Urothelium cell line (cell line): ENCODE measurements around the gene OR5H14.
"Not testable (repeated sequence)": the region's sequence is repeated elsewhere in the genome, so short reads cannot be mapped to it uniquely, and the experiment has no call there.

Experiments
- DNase-seq: peaks from one replicate; pipeline ENCODE4 v3.0.0; 2011; ENCODE audit warnings: low spot score, mixed read lengths
- FAIRE-seq: peaks from 2 replicates; lab custom pipeline; 2011; peaks lifted over from hg19 to GRCh38; lab: Jason Lieb, UNC

Gene OR5H14

DNA sequence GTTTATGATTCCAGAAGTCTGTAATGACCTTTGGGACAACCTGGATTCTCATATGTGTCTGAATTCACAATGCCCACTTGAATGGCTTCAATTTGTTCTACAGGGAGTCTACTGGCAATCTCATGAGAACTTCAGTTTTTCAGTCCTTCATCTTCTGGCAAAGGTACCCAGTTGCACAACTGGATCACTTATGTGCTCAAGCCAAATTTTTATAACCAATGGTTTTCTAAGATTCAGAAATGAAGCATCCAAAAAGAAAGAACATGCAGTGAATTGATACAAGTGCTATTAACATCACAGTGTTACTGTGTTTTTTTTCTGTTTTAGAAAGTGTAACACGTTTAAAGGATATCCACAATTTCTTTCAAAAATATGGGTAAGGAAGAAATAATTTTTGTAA lies at the start of gene OR5H14:
OR5H14 (plus strand) TSS at position 301 of the 400 bp plus-strand sequence. CDS start 1,907 bp downstream, outside the sequence.
- FAIRE-seq (no peak), DNase-seq (no peak)

DNA sequence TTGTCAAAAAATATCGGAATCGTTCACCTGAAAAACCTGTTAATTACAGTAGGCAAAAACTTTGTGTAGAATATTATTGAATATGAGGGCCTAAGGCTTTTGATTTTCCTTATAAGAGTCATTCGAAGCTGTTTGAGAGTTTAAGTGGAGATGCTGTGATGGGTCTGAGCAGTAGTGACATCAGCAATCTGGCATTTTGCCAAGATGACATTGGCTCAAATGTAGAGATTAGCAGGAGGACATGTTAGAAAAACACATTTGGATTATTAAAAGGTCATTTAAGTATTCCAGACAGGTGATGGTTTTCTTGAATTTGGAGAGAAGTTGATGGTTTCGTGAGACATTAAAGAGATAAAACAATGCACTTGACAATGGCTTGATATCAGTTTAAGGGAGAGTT lies 47.4 kb upstream of the OR5H14 start:
- no peak for DNase-seq
- FAIRE-seq: no peak

DNA sequence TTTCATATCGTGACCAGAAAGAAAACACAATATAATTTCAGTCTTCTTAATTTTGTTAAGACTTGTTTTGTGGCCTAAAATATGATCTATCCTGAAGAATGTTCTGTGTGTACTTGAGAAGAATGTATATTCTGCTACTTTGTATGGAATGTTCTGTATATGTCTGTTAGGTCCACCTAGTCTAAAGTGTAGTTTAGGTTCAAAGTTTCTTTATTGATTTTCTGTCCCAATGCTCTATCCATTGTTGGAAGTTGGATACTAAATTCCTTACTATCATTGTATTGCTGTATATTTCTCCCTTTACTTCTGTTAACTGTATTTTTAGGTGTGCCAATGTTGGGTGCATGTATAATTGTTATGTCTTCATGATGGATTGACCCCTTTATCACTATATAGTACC lies 39.1 kb upstream of the OR5H14 start:
- FAIRE-seq (peak; percentile 17), DNase-seq (no peak)

DNA sequence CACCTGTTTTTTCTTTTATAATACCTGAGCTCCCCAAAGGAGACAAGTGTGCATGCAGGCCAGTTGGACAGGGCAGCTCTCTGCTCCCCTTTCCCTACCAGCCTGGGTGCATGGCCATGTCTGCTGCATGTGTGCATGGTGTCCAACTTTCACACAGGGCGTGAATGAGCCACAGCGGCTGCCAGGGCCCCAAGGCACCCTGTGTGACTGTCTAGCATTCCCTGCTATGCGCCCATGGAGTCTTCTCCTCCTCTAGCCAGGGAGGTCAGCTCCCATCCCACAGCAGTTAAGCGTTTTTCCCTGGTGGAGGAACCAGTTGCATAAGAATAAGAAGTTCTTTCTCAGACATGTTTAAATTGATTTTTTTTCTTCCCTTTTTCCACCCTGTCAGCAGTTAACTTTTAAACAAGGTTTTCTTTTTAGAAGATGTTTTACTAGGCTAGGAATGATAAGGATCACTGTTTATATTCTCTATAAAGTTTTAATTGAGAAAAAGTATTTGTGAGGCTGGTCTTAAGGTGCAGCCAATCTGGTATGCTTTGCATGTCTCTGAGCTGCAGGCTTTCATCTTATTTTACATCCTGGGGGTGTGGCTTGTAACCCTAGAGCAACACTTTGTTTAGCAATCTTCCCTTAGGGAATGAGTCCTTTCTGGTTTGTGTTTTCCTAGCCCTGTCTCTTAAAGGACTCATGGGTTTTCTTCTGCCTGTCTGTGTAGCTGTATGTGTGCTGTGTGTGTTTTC lies 37.3 kb upstream of the OR5H14 start:
- no peak for FAIRE-seq
- no peak for DNase-seq

DNA sequence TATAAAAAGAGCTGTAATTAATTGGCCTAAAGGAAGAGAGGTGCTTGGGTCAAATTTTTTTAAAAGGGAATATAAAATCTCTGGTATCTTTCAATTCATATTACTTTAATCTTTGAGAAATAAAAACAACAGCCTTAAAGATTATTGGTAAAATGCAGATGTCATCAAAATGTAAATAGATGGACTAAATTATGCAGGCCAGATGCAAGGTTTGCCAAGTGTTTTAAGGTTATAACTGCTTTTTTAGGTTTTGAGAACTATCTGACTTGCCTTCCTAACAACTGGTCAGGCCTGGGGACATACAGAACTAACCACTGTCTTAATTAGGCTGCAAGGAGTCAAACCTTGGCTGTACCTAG lies 36.8 kb upstream of the OR5H14 start:
- DNase-seq (no peak), FAIRE-seq (no peak)

DNA sequence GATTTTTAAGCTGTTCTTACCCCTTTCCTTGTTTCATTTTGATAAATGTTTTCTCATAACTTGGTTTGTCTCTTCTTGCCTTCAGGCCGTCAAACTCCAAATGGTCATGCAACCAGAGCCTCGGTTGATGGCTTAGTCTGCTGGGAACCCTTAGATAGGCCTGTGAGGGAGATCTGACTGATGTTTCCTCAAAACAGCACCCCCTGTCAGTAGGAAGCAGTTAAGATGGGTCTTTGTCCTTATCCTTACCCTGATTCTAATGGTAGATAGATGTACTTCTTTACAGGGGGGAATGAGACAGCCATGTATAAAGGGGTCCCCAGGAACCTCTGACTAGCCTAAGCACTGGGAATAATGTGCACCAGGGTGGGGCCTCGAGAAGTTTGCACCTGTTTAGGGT lies 33.0 kb upstream of the OR5H14 start:
- no peak for FAIRE-seq
- no peak for DNase-seq

DNA sequence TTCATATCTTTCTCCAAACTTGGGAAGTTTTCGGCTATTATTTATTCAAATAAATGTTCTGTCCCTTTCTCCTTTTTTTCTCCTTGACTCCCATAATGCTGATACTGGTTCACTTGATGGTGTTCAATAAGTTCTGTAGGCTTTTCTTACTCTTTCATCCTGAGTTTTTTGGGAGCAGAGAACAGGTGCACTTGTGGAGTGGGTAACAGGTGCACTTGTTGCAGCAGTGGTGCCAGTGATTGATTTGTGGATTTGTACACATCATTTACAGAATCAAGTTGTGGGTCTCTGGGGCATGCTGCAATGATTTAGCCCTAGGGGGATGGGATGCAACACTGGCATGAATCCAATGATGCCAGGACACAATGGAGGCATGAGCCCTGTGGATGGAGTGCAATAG lies 31.6 kb upstream of the OR5H14 start:
- DNase-seq (no peak), FAIRE-seq (no peak)

DNA sequence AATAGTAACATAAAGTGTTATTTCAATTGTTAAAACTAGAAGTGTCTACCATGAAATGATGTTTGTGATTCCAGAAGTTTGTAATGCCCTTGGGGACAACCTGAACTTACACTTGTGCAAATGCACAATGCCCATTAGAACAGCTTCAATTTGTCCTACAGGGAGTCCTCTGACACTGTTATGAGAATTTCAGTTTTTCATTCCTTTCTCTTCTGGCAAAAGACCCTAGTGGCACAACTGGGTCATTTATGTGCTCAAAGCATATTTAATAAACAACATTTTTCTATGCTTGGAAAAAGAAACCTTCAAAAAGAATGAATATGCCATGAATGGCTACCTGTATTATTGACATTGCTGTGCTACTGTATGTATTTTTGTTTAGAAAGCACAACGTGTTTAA lies 16.9 kb upstream of the OR5H14 start, which contains the start of gene OR5H1:
OR5H1 (plus strand) TSS at position 301 of the 400 bp plus-strand sequence. CDS start 1,977 bp downstream, outside the sequence.
- DNase-seq: no peak
- no peak for FAIRE-seq

DNA sequence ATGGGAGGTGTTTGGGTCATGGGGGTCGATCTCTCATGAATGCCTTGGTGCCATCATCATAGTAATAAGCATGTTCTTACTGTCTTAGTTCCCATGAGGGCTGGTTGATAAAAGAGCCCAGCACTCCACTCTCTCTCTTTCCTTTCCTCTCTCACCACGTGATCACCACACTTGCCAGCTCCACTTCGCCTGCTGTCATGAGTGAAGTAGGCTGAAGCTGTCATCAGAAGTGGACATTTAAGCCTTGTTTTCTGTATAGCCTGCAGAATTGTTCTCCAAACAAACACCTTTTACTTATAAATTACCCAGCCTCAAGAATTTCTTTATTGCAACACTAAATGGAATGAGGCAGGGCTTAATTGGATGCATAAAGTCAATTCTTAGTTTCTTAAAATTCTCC lies 10.6 kb upstream of the OR5H14 start:
- DNase-seq (no peak), FAIRE-seq (no peak)

DNA sequence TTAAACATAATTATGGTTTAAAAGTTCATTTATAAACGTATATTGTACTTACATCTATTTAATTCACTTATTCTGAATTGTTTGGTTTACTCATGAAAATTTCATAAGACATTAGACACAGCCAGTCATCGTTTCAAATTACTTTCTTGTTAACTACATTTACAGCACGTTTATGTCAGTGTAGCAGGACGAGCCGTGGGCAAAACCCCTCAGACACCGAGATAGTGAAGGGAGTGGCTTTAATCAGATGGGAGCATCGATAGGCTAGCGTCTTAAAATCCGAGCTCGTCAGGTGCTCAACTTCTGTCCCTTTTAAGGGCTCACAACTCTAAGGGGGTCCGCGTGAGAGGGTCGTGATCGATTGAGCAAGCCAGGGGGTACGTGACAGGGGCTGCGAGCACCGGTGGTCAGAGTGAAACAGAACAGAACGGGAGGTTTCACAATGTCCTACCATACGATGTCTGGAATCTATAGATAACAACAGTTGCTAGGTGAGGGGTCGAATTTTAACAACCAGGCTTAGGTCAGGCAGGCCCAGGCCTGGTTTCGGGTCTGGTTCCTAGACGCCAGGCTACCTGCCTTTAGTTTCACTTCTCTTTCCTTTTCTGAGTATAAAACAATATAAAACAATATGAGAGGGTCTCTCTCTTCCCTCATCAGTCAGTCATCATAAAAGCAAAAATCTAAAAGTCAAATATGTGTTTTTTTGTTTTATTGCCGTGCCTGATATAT lies 9.3 kb upstream of the OR5H14 start:
- not testable (repeated sequence) for FAIRE-seq, DNase-seq

DNA sequence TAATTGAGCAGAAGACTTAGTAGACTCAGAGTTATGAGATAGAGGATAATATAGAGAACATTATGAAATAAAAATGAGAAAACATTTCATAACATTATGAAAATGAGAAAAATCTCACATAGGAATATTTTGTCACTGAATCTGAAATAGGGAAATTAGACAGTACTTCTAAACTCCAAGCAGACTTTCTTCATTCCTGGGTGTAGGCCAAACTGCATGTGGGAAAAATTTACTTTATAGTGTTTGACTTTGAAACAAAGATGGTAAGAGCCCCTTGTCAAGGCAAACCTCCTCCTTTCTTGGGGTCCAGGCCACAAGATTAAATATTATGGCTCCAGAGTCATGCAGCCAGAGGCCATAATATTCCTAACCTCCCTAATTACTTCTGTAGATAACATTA lies 6.7 kb upstream of the OR5H14 start:
- DNase-seq: no peak
- no peak for FAIRE-seq

DNA sequence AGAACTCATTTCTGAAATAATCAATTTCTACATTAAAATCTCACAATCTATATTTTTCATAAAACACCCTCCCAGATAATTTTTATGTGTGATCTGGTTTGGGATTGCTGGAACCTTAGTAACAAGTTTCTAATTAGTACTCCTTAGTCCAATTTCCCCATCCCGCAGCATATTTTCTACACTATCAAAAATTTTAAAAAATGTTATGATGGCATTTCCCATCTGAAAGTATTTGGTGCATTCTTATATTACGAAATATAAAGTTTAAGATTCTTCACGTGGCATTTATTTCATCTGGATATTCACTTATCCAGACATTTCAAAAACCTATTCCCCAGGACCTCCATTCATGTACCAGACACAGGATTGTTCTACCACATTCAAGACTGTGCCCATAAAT lies 1.5 kb downstream of the OR5H14 start:
- DNase-seq: no peak
- no peak for FAIRE-seq

DNA sequence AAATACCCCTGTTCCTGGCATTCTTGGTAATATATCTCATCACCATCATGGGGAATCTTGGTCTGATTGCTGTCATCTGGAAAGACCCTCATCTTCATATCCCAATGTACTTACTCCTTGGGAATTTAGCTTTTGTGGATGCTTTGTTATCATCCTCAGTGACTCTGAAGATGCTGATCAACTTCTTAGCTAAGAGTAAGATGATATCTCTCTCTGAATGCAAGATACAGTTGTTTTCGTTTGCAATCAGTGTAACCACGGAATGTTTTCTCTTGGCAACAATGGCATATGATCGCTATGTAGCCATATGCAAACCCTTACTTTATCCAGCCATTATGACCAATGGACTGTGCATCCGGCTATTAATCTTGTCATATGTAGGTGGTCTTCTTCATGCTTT lies 2.2 kb downstream of the OR5H14 start:
- FAIRE-seq, DNase-seq: not testable (repeated sequence)

DNA sequence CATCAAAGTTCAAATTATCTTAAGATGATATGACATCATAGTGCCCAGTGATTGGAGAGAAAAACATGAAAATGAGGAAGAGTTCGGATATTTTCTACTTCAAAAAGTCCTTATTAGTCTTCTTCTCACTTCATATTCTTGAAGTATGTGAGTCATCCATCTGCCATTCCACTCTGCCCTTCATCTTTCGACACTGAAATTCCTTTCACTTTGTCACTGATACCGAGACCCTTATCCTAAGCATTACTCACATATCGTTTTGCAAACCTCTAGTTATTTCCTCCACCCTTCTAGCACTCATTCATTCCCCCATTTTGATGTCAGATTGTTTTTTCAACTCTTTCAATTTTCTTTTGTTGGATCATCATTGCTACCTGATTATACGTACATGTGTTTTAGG lies 4.0 kb downstream of the OR5H14 start:
- no peak for FAIRE-seq
- peak; percentile 35 for DNase-seq

DNA sequence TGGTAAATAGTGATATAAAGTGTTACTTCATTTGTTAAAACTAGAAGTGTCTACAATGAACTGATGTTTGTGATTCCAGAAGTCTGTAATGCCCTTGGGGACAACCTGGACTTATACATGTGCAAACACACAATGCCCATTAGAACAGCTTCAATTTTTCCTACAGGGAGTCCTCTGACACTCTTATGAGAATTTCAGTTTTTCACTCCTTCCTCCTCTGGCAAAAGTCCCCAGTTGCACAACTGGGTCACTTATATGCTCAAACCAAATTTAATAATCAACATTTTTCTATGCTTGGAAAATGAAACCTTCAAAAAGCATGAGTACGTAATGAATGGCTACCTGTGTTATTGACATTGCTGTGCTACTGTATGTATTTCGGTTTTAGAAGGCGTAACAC lies 19.1 kb downstream of the OR5H14 start, which contains the start of gene OR5H15:
OR5H15 (plus strand) TSS at position 301 of the 400 bp plus-strand sequence. CDS start 2,004 bp downstream, outside the sequence.
- DNase-seq: no peak
- no peak for FAIRE-seq

DNA sequence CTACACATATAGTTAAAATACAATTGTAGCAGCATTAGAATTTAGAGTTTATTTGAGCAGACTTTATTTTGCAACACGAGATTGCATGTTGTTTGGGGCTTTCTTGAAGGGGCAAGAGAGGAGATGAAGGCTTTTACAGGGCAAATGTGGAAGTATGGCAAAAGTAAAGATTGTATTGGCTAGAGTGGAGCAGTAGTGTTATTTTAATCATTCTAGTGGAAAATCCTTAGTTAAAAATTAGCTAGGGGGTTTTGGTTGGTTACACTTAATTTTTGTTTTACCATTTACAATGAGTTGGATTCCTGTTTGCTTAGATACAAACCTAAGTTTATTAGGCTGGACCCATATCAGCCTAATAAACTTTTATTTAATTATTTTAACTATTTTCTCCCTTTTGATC lies 23.8 kb downstream of the OR5H14 start:
- FAIRE-seq: no peak
- no peak for DNase-seq

DNA sequence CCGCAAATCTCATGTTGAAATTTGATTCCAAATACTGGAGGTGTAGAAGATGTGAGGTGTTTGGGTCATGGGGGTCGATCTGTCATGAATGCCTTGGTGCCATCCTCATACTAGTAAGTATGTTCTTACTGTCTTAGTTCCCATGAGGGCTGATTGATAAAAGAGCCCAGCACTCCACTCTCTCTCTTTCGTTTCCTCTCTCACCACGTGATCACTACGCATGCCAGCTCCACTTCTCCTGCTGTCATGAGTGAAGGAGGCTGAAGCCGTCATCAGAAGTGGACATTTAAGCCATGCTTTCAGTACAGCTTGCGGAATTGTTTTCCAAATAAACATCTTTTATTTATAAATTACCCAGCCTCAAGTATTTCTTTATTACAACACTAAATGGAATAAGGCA lies 25.3 kb downstream of the OR5H14 start:
- FAIRE-seq (peak; percentile 13), DNase-seq (no peak)

DNA sequence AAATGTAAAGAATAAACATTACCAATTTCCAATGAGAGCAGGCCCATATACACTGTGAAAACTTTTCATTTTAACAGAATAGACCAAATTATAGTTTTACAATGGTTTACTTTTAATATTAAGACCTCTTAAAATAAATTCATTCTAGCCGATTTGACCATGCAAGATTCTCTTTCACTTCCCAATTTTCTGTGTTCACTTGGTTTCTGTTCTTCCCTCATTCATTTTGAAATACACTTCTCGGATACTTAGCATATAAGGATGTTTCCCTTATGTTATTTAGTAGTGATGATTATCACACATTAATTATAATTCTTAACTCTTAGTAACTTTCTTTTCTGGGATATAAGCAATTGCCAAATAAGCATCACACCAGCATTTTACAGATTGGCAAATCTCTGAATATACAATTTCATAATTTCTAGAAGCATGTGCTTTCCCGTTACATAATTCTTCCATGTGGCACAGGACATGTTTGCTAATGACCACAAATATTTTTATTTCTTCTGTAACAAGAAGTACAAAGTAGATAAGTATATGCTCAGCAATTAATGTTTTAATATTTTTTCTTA lies 33.1 kb downstream of the OR5H14 start:
- no peak for DNase-seq

DNA sequence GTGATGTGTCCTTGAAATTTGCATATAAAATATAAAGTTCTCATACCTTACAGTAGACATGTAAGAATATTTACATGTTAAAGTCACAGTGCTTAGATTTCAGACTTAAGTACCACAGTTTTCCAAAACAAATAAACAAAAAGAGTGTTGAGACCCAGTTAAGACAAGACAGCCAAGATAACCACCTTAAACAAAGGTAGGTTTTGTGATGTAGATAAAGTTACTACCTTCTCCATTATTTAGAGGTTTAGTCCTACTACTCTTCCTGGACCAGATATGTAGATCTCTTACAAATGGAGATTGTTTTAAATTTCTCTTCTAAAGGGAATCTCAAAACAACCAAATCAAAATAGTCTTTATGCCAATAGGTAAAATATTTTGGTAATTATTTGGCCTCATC lies 34.9 kb downstream of the OR5H14 start:
- FAIRE-seq (no peak), DNase-seq (no peak)

More for the DNA sequence above, 33.1 kb downstream of the OR5H14 start:
- no peak for FAIRE-seq

DNA sequence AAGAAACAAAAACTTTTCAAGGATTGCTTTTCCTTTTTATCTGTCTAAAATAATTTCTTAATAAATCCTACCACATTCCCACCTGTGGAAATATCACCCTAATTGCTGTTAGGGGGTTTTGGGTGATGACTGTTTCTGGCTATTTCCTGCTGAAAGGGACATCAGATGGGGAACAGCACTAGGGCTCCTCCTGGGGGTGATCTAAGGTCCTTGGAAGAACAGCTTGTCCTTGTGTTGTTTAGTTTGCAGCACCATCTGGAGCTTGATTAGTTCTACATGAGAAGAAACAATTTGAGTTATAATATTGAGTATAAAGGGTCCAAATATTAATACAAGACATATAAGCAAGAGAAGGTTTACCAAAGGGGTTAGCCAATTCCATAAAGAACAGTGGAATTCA lies 37.9 kb downstream of the OR5H14 start:
- FAIRE-seq (no peak), DNase-seq (no peak)

DNA sequence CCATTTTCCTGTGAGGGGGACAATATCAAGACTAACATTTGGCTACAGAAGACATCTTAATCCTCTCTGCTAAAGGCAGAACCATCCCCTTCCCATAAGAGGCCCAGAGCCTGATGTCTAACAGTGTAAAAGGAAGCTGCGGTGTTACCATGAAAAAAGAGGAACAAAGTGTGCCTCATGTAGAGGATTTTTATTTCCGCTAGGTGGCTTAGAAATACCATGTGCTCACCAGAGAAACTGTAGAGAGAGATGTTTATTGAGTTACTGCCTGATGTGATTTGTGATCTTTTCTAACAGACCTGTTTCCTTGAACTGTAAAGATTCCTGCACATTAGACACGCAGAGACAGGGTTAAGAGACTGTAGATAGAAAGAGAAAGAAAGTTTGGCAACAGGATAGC lies 41.3 kb downstream of the OR5H14 start:
- peak; percentile 11 for DNase-seq
- FAIRE-seq: no peak

DNA sequence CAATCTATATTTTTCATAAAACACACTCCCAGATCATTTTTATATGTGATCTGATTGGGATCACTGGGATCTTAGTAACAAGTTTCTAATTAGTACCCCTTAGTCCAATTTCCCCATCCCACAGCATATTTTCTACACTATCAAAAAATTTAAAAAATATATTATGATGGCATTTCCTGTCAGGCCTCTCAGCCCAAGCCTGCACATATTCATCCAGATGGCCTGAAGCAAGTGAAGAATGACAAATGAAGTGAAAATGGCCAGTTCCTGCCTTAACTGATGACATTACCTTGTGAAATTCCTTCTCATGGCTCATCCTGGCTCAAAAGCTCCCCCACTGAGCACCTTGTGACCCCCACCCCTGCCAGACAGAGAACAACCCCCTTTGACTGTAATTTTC lies 43.6 kb downstream of the OR5H14 start:
- DNase-seq, FAIRE-seq: not testable (repeated sequence)
